GM19455 (cell line): Measurements from ENCODE around the gene CRADD.
"Not testable (repeated sequence)": the region's sequence is repeated elsewhere in the genome, so short reads cannot be mapped to it uniquely, and the experiment has no call there.

Source experiments
- ATAC-seq: cut with Tn5 transposase; IDR thresholded peaks from one replicate; pipeline ENCODE4 v1.9.1; 2021; ENCODE audit not compliant: unreplicated experiment

Gene CRADD

DNA sequence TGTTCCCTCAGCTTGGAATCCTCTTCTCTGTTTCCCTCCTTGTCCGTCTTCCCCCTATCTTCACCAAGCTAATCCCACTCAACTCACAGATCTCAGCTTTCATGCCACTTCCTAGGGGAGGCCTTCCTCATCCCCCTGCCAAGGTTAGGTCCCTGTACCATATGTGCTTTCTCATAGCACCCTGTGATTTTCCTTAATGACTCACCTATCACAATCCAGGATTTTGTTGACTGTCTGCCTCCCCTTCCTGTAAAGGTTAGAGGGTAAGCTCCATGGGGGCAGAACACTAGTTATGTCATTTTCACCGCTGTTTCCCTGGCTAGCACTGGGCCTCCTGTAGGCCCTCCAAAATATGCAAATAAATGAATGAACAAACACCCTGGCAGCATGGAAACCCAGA lies 57.6 kb downstream of the CRADD start:
- ATAC-seq: no peak

DNA sequence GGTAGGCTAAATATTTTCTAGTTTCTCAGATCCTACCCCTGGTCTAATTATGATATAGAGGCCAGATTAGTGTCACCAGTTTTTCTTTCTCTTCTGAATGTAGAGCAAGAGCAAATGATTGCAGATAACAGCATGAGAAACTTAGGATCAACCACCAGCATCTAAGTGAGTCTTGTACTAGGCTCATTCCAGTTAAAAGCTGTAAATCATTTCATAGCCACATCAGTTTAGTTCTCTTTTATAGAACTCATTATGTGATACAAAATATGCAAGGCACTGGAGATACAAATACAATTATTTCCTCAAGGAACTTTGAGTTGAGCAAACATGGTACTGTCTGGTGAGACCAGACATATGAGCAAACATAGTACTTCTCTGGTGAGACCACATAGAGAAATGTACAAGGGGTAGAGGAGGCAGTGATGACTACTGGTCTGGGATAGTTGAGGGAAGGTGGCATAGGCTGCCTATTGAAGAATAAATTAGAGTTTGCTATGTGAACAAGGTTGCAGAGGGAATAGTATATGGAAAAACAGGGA lies 59.5 kb downstream of the CRADD start:
- ATAC-seq: no peak

DNA sequence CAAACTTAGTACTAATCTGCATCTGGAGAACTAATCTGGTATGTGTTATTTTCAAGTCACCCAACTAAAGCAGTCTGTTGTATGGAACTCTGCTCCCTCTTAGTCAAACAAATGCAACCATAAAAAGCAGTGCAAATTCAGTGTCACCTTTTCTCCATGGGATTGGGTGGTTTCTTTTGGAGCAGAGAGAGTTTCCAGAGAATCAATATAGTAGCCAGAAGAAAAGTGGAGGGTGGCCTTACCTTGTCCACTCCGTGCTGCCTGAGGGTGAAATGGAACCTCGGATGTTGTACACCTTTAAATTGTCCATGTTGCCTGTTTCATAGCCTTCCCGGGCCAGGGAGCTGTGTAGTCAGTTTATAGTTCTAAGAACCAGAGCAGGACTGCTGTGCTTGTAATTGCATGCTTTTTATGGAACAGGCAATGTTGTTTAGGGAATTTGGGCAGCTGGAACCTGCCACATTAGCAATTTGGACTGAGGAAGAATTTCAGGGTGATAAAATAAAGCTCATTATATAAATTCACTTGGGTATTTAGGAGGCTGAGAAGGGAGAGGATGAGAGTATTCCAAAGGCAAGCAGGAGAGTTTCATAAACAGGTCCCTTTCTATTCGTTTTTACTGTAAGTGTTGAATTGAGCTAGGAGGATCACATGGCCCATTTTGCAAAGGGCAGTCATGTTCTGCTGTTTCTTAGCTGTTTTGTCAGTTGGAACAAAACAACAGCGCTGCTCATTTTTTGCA lies 60.5 kb downstream of the CRADD start:
- ATAC-seq: no peak

DNA sequence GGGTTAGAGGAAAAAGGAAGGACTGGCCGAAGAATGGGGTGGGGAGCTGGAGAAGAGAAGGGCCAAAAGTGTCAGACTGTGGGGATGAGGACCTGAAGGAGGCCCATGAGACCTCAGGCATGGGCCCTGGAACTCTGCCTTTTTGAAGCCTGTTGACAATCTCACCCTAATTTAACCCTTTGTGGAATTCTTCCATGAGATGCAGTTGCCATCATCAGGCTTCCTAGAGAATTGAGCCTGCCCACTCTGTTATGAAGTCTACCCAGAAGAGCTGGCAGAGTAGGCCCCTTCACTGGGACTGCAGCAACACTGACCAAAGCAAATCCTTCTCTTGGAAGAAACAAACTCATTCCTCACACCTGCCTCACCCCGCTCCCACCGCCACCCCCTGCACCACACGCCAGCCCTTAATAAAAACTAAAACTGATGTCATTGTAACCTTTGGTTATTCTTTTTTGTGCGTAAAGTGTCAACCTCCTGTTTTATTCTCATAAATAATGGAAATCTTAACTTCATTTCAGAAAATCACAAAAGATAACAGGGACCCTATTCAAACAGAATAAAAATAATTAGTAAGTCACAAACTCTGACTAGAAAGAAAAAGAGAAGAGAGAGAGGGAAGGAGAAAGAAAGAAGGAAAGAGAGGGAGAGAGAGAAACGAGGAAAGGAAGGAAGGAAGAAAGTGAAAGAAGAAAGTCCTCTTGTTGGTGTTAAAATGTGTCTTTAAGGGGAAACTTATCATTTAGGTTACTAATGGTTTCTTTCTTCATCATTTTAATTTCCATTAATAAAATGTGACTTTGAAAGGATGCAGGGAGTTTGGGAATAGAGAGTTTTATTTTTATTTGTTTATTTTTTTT lies 61.3 kb downstream of the CRADD start:
- ATAC-seq: no peak

DNA sequence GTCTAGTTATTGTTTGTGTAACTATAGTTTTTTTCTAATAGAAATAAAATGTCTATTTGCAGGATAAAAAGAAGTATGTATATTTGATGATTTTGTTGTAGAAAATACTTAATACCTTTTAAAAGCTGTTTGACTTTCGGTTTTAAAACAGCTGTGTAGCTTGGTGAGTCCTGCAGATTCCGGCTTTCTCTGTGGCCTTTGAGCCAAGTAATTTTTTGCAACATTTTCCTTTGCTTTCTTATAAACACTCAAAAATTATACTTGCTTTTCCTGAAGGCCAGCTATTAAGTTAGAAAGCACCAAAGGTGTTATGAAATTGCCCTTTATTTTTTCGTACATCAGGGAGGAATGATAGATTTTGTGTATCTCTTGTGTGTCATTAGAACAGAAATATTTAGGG lies 63.6 kb downstream of the CRADD start:
- ATAC-seq: no peak

DNA sequence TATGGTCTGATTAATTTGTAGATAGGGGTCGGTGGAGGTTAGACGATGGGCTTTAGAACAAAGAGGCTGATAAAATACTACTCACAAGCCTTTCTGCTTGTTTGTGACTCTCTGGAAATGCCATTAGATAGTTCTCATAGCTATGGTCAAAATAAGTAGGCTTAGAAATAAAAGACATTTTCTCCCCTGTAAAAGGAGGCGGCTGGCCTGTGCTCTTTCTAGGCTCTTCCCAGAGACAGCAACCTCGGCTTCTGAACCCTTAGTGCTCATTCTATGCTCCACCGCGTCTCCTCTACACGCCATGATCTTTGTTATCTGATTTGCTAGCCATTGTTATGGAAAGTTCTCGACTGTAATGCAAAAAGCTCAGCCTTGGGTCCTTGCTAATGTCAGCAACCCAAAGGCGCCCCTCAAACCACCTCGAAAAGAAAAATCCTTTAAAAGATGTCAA lies 64.5 kb downstream of the CRADD start:
- peak; percentile 7 for ATAC-seq

DNA sequence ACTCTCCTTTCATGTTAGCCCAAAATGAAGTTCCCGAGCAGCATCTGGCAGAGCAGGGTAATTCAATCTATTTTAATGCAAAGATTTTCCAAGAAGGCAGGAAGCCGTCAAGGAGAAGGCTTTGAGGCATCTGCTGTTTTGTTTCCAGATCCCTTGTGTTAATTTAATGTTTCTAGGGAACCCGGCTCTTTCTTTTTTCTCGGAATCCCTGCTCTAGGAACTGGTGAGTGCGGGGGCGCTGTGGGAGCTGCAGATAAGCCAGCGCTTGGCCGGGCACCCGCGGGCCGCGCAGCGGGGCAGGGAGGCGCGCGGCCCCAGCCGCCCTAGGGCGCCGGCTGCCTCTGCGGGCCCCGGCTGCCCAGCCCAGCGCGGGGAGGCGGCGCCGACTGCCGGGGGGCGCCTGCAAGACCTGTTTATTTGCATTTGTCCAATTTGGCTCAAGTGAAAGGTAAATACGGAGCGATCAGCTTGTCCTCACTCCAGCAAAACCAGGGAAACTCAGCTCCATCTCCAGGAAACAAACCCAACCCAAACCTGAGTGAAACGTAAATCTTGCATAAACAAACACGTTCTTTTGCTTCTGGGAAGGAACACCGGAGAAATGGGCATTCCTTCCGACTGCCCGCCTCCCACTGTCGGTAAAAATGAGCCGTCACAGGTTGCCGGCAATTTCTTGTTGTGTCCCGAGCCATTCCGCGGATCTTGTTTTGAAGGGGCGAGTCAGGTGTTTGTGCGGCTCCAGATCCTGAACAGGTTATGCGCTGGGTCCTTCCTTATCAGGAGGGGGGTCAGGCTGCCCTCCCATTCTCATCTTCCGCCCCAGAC lies 65.1 kb downstream of the CRADD start:
- peak; percentile 92 for ATAC-seq

DNA sequence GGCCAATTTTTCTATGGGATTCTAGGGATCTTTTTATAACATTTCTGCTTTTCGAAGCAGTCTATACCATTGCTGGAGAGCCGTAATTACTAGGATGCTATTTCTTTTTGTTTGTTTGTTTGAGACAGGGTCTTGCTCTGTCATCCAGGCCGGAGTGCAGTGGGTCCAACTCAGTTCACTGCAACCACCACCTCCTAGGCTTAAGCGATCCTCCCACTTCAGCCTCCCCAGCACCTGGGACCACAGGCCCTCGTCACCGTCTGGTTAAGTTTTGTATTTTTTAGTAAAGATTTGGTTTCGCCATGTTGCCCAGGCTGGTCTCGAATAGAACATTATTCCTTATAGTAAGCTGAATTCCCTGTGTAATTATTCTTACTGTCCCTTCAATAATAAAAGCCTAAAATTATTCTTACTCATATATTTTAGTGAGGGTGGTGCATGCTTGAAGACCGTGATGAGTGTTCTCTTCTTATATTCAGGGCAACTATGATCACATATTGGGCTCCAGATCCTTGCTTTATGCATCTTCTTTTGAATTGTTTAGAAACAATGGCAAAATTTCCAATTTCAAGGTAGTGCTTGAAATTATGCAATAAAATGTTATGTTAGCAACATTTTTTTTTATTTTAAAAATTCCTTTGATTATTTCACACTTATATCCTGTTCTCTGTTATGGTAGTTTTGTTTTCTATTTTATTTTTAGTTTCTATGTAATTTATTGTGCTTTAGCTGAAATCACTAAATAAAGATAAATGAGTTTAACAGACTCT lies 66.2 kb downstream of the CRADD start:
- no peak for ATAC-seq

DNA sequence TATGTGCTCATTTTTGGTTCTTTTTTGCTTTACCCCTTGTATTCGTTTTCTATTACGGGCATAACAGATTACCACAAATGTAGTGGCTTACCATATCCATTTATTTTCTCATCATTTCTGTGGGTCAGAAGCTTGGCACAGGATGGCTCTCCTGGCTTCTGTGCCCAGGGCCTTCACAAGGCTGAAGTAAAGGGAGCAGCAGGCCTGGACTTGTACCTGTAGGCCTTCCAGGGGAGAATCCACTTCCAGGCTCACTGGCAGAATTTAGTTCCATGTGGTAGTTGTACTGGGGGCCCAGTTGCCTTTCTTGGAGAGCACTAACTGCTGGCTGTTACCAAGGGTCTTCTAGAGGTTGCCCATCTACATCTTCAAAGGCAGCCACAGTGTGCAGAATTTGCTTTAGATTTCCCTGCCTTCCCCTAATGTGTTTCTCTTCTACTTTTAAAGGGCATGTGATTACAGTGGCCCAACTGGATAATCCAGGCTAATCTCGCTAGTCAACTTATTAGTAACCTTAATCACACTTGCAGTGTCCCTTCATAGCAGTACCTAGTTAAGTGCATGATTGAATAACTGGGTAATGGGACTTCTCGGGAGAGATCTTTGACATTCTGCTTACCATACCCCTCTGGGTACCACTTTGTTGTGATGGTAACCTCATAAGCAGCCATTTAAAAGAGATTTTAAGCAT lies 67.0 kb downstream of the CRADD start:
- ATAC-seq: no peak

DNA sequence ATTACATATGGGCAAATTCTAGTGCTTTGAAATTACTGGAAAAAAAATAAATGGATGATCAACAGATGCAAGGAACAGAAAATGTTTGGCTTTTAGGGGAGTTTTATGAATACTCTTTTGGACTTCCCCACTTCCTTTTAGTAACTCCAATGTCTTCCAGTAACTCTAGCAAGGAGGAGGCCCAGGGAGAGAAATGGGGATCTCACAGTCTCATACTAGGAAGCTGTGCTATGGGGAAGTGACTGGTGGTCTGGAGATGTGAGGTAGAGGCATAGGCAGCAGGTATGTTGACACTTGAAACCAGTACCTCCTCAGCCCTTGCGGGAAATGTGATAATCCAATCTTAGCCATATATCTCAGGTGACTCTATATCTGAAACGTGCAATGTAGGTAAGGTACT lies 68.1 kb downstream of the CRADD start:
- no peak for ATAC-seq

DNA sequence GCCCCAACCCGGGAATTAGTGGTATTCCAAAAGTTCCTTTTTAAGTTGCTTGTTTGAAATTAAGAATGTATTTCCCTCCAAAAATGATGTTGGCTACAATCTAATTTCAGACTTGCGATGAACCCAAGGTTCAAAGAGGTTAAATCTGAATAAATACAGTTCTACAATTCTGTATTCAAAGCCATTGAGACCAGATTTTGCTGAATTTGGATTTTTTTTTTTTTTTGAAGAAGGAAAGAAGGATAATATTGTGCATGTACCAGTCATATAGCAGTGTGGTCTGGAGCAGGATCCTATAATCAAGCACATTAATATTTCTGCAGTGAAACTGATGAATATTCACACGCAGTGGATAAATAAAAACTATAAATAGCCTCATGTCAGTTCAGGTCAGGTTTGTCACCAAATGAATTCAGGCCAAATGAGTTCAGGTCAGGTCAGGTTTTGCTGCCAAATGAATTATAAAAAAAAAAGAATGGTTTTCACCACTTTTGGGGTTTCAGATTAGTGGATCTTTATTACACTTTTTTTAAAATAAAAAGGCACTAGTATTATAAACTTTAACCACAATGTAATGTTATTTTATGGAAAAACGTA lies 69.5 kb downstream of the CRADD start:
- ATAC-seq: no peak

DNA sequence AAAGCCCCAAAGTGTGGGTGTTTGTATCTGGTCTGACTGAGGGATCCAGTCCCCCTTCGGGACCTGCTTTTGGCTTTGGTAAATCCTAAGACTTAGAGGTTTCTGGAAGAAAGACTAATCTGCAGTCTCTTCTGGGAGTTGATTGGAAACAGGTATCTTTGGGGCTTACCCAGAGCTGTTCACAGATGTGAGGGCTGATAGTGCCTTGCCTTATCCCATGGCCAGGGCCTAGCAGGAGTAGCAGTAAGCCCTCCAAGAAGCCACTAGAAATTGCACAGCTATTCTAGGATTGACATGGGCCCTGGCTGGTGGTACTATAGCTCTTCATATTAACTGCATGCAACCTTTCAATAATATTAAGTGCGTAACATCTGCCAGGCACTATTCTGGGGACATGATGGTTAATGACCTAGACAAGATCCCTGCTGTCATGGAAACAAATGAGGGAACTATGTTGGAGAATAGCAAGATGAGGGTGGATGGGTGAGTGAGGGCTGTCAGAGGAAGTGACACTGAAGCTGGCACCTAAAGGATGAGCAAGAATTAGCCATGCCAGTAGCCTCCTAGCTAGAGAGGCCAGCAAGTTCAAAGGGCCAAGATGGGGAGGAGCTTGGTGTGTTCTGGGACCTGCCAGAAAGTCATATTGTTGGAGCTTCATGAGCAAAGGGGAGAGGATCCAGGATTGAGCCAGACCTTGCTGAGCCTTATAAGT lies 71.7 kb downstream of the CRADD start:
- no peak for ATAC-seq

DNA sequence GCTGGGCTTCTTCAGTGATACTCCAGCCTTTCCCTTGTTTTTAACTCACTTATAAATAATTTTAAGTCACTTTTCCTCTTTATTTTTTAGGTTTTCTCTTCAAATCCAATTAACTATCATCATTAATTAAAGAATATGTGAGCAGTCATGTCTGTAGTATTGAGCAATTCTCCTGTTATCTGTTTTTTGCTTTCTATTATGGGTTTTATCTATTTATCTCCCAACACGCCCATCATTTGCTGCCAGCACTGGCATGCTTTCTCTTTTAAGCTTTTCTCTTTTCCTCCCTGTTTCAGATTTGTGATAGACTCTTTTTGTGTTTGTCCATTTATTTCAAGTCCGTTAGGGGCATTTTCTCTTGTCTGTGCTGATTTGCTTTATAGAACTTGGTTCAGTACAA lies 72.3 kb downstream of the CRADD start:
- ATAC-seq: no peak

DNA sequence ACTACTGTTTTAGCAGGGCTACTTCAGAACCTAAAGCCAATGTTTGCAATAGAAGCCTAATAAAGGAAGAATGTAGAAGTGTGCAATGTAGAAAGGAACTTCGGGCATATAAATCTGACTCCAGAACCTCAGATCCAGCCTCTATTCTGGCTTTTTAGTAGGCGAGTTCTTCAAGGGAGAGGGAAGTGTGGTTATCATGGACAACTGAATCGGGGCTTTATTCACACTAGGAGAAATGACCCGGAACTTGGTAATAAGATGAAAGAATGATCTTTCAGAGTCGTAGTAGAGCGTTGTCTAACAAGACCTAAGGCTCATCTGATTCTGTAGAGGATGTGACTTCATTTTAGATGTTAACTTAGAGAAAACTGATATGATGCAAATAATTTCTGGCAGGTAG lies 72.9 kb downstream of the CRADD start:
- no peak for ATAC-seq

DNA sequence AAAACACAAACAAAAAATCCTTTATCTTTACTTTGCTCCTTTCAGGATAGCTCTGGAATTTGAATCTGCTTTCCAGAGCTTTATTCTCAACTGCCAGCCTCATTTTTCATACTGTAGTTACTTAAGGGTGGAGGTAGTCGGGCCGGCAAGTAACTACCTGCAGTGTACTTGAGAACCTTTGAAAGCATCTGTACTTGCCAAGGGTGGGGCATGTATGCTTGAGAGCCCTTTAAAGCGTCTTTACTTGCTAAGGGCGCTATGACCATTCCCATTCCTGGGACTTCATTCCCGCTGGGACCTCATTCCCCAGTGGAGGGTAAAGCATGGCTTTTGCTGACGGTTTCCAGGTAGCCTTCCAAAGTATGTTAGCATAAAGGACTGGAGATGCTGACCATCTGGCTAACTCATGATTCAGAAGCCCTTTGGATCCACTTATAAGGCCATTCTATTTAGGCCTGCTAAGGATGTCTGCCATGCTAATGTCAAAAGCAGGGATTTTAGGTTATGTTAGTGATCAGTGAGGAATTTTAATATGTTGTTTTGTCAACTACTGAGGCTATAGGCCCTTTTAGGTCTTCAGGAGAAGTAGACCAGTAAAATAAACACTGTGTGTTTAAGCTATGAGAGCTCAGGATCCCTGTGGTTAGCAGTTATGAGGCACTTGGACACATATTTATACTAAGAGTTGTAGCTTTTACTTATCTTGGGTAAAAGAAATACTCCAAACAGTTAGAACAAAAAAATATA lies 74.9 kb downstream of the CRADD start:
- ATAC-seq: no peak

DNA sequence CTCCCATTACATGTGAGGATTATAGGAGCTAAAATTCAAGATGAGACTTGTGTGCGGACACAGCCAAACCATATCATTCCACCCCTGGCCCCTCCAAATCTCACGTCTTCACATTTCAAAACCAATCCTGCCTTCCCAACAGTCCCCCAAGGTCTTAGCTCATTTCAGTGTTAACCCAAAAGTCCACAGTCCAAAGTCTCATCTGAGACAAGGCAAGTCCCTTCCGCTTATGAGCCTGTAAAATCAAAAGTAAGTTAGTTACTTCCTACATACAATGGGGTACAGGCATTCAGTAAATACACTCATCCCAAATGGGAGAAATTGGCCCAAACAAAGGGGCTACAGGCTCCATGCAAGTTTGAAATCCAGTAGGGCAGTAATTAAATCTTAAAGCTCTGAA lies 76.1 kb downstream of the CRADD start:
- ATAC-seq: no peak

DNA sequence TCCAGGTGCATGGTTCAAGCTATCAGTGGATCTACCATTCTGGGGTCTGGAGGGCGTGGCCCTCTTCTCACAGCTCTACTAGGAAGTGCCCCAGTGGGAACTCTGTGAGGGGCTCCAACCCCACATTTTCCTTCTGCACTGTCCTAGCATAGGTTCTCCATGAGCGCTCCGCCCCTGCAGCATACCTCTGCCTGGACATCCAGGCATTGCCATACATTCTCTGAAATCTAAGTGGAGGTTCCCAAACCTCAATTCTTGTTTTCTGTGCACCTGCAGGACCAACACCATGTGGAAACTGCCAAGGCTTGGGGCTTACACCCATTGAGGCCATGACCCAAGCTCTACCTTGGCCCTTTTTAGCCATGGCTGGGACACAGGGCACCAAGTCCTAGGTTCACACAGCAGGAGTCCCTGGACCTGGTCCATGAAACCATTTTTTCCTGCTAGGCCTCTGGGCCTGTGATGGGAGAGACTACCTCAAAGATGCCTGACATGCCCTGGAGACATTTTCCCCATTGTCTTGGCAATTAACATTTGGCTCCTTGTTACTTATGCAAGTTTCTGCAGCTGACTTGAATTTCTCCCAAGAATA lies 76.8 kb downstream of the CRADD start:
- no peak for ATAC-seq

DNA sequence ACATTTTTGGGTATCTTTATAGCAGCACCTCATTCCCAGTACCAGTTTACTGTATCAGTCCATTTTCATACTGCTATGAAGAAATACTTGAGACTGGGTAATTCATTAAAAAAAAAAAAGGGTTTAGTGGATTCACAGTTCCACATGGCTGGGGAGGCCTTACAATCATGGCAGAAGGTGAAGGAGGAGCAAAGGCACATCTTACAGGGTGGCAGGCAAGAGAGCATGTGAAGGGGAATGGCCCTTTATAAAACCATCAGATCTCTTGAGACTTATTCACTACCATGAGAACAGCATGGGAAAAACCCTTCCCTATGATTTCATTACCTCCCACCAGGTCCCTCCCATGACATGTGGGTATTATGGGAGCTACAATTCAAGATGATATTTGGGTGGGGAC lies 77.7 kb downstream of the CRADD start:
- ATAC-seq: not testable (repeated sequence)
